ENCODE measurements around the gene GADD45B.
"Not testable (repeated sequence)": the region's sequence is repeated elsewhere in the genome, so short reads cannot be mapped to it uniquely, and the experiment has no call there.

The GADD45B gene

GRCh38 chr19:2518856-2519255, 42.9 kb downstream of the GADD45B start:
- DNase-seq: not testable (repeated sequence)

- no peak for DNase-seq
These were observed 43.6 kb downstream of the GADD45B start for GRCh38 chr19:2519482-2519881.

GRCh38 chr19:2523630-2524311, 47.8 kb downstream of the GADD45B start:
- DNase-seq: no peak

- DNase-seq: no peak
These were observed 48.5 kb downstream of the GADD45B start for GRCh38 chr19:2524361-2524839.

GRCh38 chr19:2524840-2525723, 49.2 kb downstream of the GADD45B start:
- no peak for DNase-seq

GRCh38 chr19:2527171-2527570, 51.2 kb downstream of the GADD45B start:
- no peak for DNase-seq

GRCh38 chr19:2527686-2528085, 51.8 kb downstream of the GADD45B start:
- DNase-seq: no peak

All from NCI-H1105 (cell line).